ENCODE data around the gene ANKS1A.
"Not testable (repeated sequence)": the region's sequence is repeated elsewhere in the genome, so short reads cannot be mapped to it uniquely, and the experiment has no call there.

Gene ANKS1A, protein sequence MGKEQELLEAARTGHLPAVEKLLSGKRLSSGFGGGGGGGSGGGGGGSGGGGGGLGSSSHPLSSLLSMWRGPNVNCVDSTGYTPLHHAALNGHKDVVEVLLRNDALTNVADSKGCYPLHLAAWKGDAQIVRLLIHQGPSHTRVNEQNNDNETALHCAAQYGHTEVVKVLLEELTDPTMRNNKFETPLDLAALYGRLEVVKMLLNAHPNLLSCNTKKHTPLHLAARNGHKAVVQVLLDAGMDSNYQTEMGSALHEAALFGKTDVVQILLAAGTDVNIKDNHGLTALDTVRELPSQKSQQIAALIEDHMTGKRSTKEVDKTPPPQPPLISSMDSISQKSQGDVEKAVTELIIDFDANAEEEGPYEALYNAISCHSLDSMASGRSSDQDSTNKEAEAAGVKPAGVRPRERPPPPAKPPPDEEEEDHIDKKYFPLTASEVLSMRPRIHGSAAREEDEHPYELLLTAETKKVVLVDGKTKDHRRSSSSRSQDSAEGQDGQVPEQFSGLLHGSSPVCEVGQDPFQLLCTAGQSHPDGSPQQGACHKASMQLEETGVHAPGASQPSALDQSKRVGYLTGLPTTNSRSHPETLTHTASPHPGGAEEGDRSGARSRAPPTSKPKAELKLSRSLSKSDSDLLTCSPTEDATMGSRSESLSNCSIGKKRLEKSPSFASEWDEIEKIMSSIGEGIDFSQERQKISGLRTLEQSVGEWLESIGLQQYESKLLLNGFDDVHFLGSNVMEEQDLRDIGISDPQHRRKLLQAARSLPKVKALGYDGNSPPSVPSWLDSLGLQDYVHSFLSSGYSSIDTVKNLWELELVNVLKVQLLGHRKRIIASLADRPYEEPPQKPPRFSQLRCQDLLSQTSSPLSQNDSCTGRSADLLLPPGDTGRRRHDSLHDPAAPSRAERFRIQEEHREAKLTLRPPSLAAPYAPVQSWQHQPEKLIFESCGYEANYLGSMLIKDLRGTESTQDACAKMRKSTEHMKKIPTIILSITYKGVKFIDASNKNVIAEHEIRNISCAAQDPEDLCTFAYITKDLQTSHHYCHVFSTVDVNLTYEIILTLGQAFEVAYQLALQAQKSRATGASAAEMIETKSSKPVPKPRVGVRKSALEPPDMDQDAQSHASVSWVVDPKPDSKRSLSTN

DNA sequence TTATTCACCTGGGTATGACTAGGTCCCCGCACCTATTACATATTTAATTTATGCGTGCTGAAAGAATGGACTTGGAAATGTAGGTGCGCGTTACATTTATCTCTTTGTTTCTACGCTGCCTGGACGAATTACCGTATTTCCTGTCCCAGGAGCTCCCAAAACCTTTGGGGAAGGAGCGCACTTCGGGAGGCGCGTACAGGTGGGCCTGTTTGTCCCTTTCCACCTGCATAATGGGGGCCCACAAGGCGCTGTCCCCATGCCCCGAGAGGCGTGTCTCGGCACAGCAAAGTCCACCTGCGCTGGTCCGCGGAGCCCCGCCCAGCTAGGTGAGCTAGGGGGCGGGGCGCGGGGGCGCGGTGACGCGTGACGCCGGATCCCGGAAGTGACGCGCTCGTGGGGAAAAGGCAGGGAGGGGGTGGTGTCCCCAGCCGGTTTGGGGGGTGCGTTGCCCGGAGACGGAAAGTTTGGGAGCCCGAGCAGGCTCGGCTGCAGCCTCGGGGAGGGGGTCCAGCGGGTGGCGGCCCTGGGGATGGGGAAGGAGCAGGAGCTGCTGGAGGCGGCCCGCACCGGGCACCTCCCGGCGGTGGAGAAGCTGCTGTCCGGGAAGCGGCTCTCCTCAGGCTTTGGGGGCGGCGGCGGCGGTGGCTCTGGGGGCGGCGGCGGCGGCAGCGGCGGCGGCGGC is at the start of gene ANKS1A:
Gene ANKS1A, plus strand, starts transcription at position 382 of the 682 bp plus-strand sequence. Its CDS starts 148 bp downstream, at position 530.
- peak; percentile 84 to 90 for DNase-seq (ENCODE audit: low read depth in 2 of 2)

DNA sequence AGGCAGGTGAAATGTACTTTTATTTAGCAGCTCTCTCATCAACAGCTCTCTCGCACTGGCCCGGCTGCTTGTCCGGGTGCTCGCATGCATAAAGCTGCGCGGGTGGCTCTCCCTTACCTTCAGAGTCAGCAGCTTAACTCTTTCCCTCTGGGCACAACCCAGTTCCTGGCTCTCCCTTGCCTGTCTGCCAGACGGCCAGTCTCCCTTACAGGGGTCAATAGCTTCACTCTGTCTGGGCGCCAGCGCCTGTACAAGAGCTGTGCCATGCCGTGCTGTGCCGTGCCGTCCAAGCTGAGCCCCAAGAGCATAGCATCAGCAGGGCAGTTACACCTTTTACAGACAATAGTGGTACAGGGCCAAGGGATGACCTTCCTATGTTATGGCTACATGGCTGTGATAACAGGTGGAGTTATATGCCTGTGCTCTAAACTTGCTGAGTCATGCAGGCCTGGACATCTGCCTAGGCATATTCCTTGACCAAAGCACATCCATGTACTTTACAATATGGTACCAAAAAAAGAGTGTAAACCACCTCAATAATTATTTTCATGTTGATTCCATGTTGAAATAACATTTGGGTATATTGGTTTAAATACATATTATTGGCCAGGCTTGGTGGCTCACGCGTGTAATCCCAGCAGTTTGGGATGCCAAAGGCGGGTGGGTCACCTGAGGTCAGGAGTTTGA is 49.2 kb upstream of the ANKS1A start:
- no peak for DNase-seq (ENCODE audit: low read depth in 2 of 2)

DNA sequence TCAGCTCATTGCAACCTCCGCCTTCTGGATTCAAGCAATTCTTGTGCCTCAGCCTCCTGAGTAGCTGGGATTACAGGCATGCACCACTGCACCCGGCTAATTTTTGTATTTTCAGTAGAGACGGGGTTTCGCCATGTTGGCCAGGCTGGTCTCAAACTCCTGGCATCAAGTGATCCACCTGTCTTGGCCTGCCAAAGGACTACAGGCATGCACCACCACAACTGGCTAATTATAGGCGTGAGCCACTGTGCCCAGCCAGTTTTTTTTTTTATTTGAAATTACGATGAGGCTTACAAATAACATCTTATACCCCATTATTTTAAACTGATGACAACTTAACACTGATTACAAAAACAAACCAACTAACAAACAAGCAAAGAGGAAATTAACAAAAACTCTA is 40.0 kb upstream of the ANKS1A start:
- not testable (repeated sequence) for DNase-seq (ENCODE audit: low read depth in 2 of 2)

DNA sequence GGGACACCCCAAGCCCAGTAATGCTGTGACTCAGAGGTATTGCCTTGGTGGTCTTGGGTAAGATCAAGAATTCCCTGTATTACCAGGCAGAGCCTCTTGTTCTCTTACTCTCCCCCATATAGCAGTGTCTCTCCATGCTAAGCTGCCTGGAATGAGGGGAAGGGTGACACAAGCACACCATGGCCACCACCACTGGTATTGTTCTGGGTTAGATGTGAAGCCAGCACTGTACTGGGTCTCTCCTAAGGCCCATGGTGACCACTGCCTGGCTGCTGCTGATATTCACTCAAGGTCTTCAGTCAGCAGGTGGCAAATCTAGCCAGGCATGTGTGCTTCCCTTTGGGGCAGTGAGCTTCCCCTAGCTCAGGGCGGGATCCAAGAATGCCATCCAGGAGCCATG is 37.7 kb upstream of the ANKS1A start:
- DNase-seq (ENCODE audit: low read depth in 2 of 2): no peak

DNA sequence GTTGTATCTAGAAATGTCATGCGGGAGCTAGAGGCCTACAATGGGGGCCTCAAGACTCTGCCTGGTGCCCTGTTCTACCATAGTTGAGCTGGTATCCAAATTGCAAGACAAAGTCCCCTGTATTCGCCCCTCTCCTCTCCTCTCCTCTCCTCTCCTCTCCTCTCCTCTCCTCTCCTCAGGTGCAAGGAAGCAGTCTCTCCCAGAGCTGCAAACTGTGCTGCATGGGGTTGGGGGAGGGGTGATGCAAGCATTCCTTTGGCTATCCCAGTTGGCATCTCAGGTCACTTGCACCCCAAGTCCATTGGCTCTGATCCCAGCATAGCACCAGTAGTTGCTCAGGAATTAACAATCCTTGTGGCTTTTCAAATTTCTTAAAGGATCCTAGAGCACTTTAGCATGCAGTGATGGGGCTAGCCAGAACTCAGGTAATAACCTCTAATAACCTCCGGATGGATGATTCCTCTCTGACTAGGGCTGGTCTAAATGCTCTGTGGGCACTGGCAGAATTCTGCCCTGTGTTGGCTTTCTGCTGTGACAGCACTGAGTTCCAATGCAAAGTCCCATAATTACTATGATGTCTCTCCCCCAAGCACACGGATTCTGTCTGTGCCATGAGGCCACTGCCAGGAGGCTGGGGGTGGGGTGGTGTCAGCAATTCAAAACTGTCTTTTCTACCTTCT is 36.5 kb upstream of the ANKS1A start:
- DNase-seq (ENCODE audit: low read depth in 2 of 2): no peak

DNA sequence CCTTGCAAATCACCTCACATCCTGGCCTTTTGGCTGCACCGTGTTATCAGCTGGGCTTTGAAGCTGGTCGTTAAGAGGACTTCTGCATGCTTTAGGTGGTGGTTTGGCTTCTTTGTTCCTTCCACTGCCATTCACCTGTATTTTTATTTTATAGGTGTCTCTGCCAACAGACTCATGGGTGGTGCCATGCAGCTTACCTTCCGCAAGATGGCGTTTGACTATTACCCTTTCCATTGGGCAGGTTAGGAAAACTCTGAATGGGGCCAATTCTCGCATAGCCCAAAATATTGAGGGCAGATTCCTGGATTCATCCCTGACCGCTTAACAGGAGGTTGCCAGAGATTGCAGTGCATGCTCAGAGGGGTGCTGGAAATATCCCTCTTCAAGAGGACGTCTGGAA is 33.6 kb upstream of the ANKS1A start:
- no peak for DNase-seq (ENCODE audit: low read depth in 2 of 2)

DNA sequence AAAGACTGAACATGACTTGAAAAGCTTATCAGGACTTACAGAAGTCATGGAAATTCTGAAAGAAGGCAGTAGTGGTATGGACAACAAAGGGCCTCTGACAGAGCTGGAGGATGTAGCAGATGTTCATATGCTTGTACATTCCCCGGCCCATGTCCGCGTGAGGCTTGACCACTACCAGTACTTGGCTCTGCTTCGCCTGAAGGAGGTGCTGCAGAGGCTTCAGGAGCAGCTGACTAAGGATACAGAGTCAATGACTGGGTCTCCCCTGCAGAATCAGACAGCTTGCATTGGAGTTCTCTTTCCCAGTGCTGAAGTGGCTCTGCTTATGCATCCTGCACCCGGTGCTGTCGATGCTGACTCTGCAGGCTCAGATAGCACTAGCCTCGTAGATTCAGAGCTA is 30.4 kb upstream of the ANKS1A start:
- no peak for DNase-seq (ENCODE audit: low read depth in 2 of 2)

DNA sequence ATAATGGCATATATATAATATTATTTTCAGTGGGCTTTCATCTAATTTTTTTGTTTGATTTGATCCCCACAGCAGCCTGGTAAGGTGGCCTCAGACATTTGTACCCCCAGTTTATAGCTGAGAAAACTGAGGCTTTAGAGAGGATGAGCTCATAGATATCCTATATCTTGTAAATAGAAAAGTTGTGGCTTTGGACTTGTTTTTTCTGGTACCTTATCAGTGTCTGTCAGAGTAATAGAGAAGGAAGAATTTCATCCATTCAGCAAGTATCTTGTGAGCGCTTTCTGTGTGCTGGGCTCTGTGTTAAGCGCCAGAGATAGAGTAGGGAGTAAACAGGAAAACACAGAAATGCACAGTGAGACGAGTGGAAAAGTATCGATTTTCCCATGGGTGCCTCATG is 29.1 kb upstream of the ANKS1A start:
- DNase-seq (ENCODE audit: low read depth in 2 of 2): no peak

DNA sequence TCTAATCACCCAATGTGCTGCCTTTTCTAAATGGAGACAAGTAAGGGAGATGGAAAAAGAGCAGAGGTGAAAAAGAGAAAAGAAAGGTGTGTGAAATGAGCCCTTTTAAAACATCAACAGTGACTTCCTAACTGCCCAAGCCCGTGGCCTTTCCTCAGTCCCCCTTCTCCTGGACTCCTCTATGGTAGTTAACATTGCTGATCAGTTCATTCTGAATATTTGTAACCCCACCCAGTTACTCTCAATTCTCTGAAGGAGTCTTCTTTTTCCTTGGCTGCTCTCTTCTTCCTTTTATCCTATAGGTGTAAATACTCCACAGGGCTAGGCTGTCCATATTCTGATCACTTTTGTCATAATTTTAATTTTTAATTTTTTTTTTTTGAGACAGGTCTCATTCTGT is 28.3 kb upstream of the ANKS1A start:
- no peak for DNase-seq (ENCODE audit: low read depth in 2 of 2)

DNA sequence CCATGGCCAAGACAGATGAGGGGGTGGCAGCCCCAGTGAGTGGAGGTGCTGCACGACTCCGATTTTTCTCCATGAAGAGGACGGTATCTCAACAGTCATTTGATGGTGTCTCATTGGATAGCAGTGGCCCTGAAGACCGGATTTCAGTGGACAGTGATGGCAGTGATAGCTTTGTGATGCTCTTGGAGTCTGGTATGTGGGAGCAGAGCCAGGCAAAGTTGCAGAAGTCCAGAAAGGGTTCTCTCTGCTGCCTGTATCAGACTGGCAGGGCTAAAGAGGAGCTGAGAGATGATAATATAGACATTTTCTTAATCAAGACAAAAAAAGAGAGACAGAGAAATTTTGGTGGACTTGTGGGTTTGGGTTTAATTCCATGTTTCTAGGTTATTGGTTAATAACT is 25.0 kb upstream of the ANKS1A start:
- no peak for DNase-seq (ENCODE audit: low read depth in 2 of 2)

DNA sequence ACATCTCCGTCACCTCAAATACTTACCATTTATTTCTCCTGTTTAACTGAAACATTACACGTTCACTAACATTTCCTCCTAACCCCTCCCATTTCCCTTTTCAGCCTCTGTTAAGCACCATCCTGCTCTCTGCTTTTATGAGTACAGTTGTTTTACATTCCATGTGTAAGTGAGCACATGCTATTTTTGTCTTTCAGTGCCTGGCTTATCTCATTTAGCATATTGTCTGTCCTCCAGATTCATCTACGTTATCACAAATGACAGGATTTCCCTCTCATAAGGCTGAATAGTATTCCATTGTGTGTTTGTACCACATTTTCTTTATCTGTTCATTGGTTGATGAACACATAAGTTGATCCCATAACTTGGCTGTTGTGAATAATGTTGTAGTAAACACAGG is 23.9 kb upstream of the ANKS1A start:
- DNase-seq (ENCODE audit: low read depth in 2 of 2): no peak

DNA sequence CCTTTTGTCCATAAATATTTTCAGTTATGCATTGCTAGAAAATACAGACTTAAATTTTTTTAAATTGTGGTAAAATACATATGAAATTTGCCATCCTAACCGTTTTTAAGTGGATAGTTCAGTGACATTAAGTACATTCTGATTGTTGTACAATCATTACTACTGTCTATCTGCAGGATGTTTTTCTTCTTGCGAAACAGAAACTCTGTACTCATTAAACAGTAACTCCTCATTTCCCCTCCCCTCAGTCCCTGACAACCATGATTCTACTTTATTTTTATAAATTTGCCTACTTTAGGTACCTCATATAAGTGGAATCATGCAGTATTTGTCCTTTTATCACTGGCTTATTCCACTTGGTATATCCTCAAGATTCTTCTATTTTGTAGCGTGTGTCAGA is 22.5 kb upstream of the ANKS1A start:
- no peak for DNase-seq (ENCODE audit: low read depth in 2 of 2)

DNA sequence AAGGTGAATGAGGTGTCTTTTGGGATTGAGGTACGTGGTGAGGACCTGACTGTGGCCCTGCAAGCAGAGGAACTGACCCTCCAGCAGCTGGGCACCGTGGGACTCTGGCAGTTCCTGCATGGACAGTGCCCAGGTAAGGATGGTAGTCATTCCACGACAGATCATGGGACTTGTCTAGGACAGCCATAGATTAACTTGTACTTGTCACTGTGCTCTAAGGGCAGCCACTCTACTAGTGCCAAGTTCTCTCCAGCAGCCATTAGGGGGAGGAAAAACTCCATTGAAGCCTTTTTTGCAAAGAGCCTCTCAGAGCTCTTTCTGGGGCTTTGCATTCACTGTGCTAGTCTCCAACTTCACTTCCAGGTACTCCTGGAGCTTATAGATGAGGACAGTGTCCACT is 21.6 kb upstream of the ANKS1A start:
- DNase-seq (ENCODE audit: low read depth in 2 of 2): no peak

DNA sequence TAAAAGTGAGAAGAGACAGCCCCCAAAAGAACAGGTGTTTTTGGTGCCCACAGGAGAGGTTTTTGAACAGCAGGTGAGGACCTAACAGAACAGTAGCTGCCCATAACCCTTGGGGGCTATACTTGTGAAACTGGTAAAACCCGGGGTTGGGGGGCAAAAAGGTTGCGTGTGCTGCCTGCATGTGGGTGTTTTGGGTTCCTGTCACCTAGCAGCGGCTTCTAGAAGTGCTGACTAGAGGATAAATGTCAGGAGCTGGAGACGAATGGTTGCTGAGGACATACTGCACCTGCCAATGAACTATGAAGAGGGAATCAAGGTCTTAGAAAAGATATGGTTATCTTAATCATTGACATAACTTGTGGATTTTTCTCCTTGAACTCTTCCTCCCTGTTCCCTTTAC is 17.2 kb upstream of the ANKS1A start:
- DNase-seq (ENCODE audit: low read depth in 2 of 2): no peak

DNA sequence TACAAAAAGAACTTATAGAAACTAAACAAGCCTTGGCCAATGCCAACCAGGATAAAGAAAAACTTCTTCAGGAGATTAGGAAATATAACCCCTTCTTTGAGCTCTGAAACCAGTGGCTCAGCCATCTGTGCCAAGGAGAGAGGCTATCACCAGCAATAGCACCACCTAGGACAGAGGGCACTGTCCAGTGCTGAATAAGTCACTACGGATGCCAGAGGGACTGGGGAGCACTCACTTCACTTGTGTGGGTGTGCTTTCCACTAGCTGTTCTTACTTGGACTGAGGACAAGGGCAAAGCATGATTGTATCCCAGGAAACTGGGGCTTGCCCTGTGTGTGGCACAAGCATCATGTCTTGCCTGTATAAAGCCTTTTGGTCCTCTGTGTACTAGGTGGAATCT is 16.7 kb upstream of the ANKS1A start:
- no peak for DNase-seq (ENCODE audit: low read depth in 2 of 2)

DNA sequence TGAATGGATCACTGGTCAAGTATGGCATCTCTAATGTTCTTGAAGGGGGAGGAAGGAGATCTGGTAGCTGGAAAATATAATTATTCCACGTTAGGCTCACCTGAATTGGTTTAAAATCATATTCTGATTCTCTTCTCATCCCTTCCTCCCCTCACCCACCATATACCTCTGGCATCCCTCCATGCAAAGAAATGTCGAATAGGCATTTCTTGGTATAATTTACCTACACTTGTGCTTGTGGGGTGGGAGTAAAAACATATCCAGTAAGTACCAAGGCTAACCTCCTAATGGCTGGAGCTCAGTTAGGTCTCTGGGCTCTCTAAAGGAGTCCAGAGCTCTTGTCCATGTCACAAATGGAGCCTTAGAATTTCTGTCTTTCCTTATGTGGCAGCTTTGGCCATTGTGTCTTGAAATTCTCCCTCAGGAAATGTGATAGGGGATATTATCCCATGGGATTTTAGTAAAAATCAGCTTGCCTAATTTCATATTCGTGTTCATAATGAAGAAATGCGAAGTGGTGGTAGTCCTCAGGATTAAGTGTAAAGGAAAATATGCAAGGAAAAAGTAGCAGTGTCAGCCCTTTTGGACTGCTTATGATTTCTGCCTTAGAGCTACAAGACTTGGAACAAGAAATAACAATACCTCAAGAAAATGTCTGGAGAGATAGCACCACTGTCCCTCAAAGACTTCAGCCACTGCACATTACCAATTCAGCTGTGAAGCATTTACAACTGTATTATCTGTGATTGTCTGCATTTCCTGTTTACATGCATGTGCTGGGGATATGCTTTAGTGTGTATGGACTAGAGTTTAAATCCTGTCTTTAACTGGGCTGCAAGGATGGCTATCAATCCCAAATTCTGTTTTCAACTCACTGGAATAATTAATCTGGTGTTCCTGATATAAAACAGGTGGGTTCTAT is 13.5 kb upstream of the ANKS1A start:
- DNase-seq (ENCODE audit: low read depth in 2 of 2): no peak

DNA sequence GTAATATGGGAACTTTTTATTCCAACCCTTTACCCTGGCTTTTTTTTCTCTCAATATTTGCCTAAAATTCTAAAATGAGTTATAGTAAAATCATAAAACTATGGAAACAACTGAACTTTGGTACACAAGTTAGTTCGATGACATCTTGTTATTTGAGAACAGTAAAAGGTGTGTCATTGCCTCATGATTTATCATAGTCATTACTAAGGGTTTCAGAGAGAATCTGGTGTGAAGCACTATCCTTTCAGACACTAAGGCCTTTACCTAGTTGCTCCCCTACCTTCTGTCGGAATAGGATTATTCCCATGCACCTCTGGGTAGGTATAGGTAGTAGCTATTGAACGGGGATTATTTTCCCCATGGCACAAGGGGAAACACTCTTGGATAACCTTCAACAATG is 12.6 kb upstream of the ANKS1A start:
- DNase-seq (ENCODE audit: low read depth in 2 of 2): no peak

DNA sequence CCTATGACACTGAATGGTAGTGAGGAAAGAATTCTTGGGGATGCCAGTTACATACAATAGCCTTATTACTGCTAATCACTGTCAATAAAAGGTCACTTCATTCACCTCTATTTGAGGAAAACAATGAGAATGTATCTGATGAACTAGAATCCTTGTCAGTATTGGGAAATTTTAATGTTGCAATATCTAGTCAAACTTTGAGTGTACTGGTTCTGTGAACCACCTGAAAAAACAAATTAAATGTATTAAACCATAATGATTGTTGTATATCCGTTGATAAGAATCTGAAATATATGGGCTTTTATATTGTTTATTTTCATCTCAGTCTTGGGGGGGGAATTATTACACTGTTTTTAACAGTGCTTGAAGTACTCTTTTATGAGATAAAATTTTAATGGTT is 11.8 kb upstream of the ANKS1A start:
- DNase-seq (ENCODE audit: low read depth in 2 of 2): no peak

DNA sequence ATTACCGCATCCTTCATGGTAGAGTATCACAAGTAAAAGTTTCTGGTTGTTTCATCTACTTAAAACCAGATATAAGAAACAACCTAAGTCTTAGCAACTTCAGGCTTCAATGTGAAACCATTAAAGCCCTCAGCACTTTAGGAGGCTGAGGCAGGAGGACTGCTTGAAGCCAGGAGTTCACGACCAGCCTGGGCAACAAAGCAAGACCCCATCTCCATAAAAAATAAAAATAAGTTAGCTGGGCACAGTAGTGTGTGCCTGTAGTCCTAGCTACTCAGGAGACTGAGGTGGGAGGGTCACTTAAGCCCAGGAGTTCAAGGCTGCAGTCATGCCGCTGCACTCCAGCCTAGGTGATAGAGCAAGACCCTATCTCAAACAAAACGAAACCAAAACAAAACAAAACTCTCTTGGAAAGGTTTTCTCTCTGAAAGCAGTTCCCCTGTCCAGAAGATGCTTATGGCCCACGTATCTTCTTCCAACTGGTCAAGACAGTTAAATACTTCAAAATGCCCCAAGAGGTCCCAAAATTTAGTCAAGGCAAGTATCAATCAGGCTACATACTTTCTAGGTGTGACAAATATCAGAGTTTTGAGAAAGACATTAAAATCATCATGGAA is 11.1 kb upstream of the ANKS1A start:
- DNase-seq (ENCODE audit: low read depth in 2 of 2): no peak

All from stimulated activated CD8-positive, alpha-beta memory T cell treated with anti-CD3 and anti-CD28 coated beads, Interleukin-2, amount 100 ng/mL, for 48 hours (primary cell).